CD4-positive, alpha-beta memory T cell (primary cell): ENCODE results near the gene CLEC2B. TPM values are rescaled to one million over a fixed set of nuclear protein-coding genes. Genes with fewer than 3 reads are reported as not detected.
A peak's percentile ranks its signal among the peaks of the same experiment; 100 is the strongest.

Experiments
- CTCF ChIA-PET: fragments of 350-600 bp; sonication (Branson Sonifier 250); formaldehyde crosslinking; loops from one replicate; lab custom pipeline; 2021; ENCODE audit warnings: inconsistent platforms; ENCODE audit not compliant: partially characterized antibody; lab: Charles Lee
- POLR2A ChIA-PET: fragments of 350-600 bp; sonication (Branson Sonifier 250); formaldehyde crosslinking; loops from one replicate; lab custom pipeline; 2021; ENCODE audit not compliant: partially characterized antibody; lab: Charles Lee
- DNase-seq, 5 donors: peaks; one replicate each; pipeline versions ENCODE4 v3.0.0 to v3.0.0-alpha.2; 2020 to 2022; ENCODE audit warnings: mixed read lengths in 1 of 5
- H3K27ac ChIP-seq: one replicate; pipeline ENCODE4 v1.7.0; 2013; ENCODE audit warnings: low read depth, low read length
- H3K27me3 ChIP-seq: 2 replicates; pipeline ENCODE4 v1.7.0; 2013; ENCODE audit warnings: mild to moderate bottlenecking, low read length, moderate library complexity; ENCODE audit not compliant: insufficient read depth
- H3K36me3 ChIP-seq: 2 replicates; pipeline ENCODE4 v1.7.0; 2013; ENCODE audit warnings: mild to moderate bottlenecking, low read length, moderate library complexity; ENCODE audit not compliant: insufficient read depth
- H3K4me1 ChIP-seq: 2 replicates; pipeline ENCODE4 v1.7.0; 2013; ENCODE audit warnings: mild to moderate bottlenecking, low read length, moderate library complexity; ENCODE audit not compliant: insufficient read depth
- H3K4me3 ChIP-seq, 2 donors: one replicate each; pipeline ENCODE4 v1.7.0; 2013; ENCODE audit warnings: low read length in 2 of 2, mild to moderate bottlenecking in 1 of 2
- H3K9me3 ChIP-seq, 2 donors: one replicate each; pipeline ENCODE4 v1.7.0; 2013; ENCODE audit warnings: low read length in 2 of 2, control low read depth in 1 of 2; ENCODE audit not compliant: control insufficient read depth in 1 of 2
- H3K27ac Mint-ChIP-seq, 7 donors: one replicate each; pipeline ENCODE4 v1.8.0; 2020 to 2021; ENCODE audit warnings: mixed read lengths in 7 of 7, mild to moderate bottlenecking in 6 of 7, inconsistent platforms in 3 of 7, moderate library complexity in 3 of 7
- H3K27me3 Mint-ChIP-seq, 2 donors: one replicate each; pipeline ENCODE4 v1.8.0; 2020 to 2021; ENCODE audit warnings: mixed read lengths in 2 of 2
- H3K36me3 Mint-ChIP-seq, 2 donors: one replicate each; pipeline ENCODE4 v1.8.0; 2020 to 2021; ENCODE audit warnings: mixed read lengths in 2 of 2, inconsistent platforms in 1 of 2, mild to moderate bottlenecking in 1 of 2
- H3K4me1 Mint-ChIP-seq, 4 donors: one replicate each; pipeline ENCODE4 v1.8.0; 2020 to 2021; ENCODE audit warnings: mixed read lengths in 4 of 4, mild to moderate bottlenecking in 1 of 4
- H3K4me3 Mint-ChIP-seq, 8 donors: one replicate each; pipeline ENCODE4 v1.8.0; 2020 to 2021; ENCODE audit warnings: mixed read lengths in 8 of 8, mild to moderate bottlenecking in 7 of 8, moderate library complexity in 6 of 8, inconsistent platforms in 3 of 8
- H3K9me3 Mint-ChIP-seq, 8 donors: one replicate each; pipeline ENCODE4 v1.8.0; 2020 to 2021; ENCODE audit warnings: mixed read lengths in 8 of 8, mild to moderate bottlenecking in 5 of 8, inconsistent platforms in 3 of 8, moderate library complexity in 1 of 8
- intact Hi-C: fragments of 100-400 bp; cut with micrococcal nuclease; formaldehyde crosslinking; loops from one replicate; pipeline ENCODE4 v1.15.1; 2023
- polyA plus RNA-seq, 2 donors: library from polyadenylated mRNA; unstranded; fragments of 300-500 nt; fragmentation: Illumina TruSeq; gene quantifications; one replicate each; pipeline ENCODE4 v1.2.3, GENCODE V29; 2021
- total RNA-seq, 2 experiments: library from RNA; stranded (reverse); gene quantifications; one replicate each; pipeline ENCODE4 v1.2.3, GENCODE V29; 2021

The CLEC2B gene
- total and polyA plus RNA-seq, 4 experiments from 2014 or later, result 42.2 to 79.8 (median 73.6) TPM

DNA sequence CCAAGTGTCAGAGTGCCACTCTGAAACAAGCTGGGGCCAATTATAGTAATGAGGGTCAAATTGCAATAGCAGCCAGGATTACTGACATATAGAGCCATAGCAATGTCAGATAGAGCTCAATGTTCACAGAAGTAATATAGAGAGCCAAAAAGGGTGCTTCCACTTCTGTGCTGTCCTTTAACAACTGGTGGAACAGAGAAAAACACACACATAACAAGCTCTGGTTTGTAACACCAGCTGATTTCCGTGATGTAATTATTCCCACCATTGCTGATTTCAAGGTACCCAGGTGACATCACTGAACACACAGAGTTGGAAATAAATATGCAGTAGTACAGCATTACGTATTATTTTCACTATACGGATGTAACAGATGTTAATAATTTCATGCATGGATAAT lies 3.0 kb upstream of the CLEC2B start:
- Histone ChIP-seq H3K4me3 (no peak overlapping the region), H3K4me1 (peaks cover 10% of the 10 kb centered on the region), H3K27me3 (no peaks in the 10 kb centered on the region), H3K9me3 (no peaks in the 10 kb centered on the region), H3K36me3 (no peaks in the 10 kb centered on the region), H3K27ac (no peak overlapping the region)
- H3K4me1 Mint-ChIP-seq, result peaks cover 2 to 21% (median 14%) of the 10 kb centered on the region in 4 donors
- CTCF ChIA-PET, result interaction anchor here (0.7 to 2.7 kb wide), 6 partner anchors 11 to 129 kb away, joined by 3 to 8 read pairs (median 4); no protein-coding TSS in a partner anchor
- intact Hi-C loops, result no loop called here
- DNase-seq, result no peak
- no peaks in the 10 kb centered on the region for H3K27me3 Mint-ChIP-seq
- H3K27ac Mint-ChIP-seq, result peak overlapping the region in 4 of 7 donors; percentile 42 to 94 (median 52)
- no peak overlapping the region for H3K4me3 Mint-ChIP-seq
- H3K9me3 Mint-ChIP-seq, result peaks cover 0 to 3% (median 0%) of the 10 kb centered on the region in 8 donors
- POLR2A ChIA-PET, result interaction anchor here (0.8 to 2.1 kb wide), 7 partner anchors 11 to 224 kb away, joined by 3 to 10 read pairs (median 3); partner anchors contain the start of gene CD69
- peaks cover 0 to 16% of the 10 kb centered on the region in 2 donors for H3K36me3 Mint-ChIP-seq

DNA sequence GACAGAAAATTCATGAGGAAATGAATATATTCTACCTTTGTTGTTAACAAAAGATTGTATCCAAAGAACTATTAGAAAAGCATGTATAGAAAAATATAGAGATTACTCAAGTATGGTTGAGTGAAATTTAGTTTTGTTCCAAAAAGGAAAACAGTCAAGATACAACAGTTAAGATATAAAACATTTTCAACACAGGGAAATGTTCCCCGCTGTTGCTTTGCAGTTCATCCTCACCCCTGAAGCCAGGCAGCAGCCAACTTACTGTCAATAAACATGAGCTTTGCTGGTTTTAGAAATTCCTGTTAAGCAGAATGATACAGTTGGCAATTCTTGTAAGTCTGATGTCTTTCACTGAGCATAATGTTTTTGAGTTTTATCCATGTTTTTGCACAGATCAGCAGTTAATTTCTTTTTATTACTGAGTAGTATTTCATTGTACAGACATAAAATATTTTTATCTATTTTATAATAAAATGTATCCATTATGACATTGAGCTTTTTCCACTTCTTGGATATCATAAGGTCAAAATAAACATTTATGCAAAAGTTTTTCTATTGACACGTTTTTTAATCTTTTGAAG lies 1.2 kb upstream of the CLEC2B start:
- Histone ChIP-seq H3K36me3 (no peaks in the 10 kb centered on the region), H3K4me3 (peak overlapping the region; percentile 55 to 67), H3K4me1 (peaks cover 10% of the 10 kb centered on the region), H3K27me3 (no peaks in the 10 kb centered on the region), H3K27ac (peak overlapping the region; percentile 83), H3K9me3 (no peaks in the 10 kb centered on the region)
- peak overlapping the region; percentile 94 to 100 (median 96) for H3K27ac Mint-ChIP-seq
- peaks cover 0 to 2% (median 0%) of the 10 kb centered on the region in 8 donors for H3K9me3 Mint-ChIP-seq
- POLR2A ChIA-PET, result interaction anchor here (0.7 to 5.0 kb wide), 5 partner anchors 10 to 222 kb away, joined by 3 to 42 read pairs (median 9); partner anchors contain the start of gene CD69
- CTCF ChIA-PET, result interaction anchor here (1.8 kb wide), 1 partner anchor 36 kb away, joined by 4 read pairs; no protein-coding TSS in a partner anchor
- intact Hi-C loops, result no loop called here
- H3K4me3 Mint-ChIP-seq, result peak overlapping the region; percentile 89 to 96 (median 92)
- H3K27me3 Mint-ChIP-seq, result no peaks in the 10 kb centered on the region
- peaks cover 3 to 29% of the 10 kb centered on the region in 2 donors for H3K36me3 Mint-ChIP-seq
- H3K4me1 Mint-ChIP-seq, result peaks cover 4 to 27% (median 15%) of the 10 kb centered on the region in 4 donors
- DNase-seq, result peak in 2 of 5 donors; percentile 7 to 38

DNA sequence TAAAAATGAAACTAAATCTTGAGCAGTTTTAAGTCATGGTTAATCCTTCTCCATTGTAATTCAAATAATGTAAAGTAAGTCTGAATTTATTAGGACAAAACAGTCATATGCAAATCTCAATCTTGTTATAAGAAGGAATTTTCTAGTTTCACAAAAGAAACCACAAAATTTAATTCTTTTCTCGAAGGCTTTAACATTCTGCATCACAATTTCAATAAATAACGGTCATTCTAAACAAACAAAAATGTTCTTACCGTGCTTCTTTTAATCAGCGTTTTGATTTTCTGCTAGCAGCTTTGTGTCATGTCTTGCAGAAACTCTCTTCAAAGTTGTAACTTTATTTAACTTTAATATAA lies 225 bp downstream of the CLEC2B start:
- H3K27me3 ChIP-seq, result no peaks in the 10 kb centered on the region
- ChIA-PET POLR2A (interaction anchor here (0.7 to 5.0 kb wide), 30 partner anchors 8 to 344 kb away, joined by 3 to 63 read pairs (median 6); partner anchors contain the start of genes CD69, CLEC2D and GABARAPL1), CTCF (interaction anchor here (0.9 to 5.4 kb wide), 7 partner anchors 8 to 126 kb away, joined by 3 to 31 read pairs (median 4); partner anchors contain the start of gene CD69)
- peak overlapping the region; percentile 55 to 67 for H3K4me3 ChIP-seq
- H3K4me1 ChIP-seq, result peaks cover 21% of the 10 kb centered on the region
- Mint-ChIP-seq H3K4me1 (peaks cover 13 to 39% (median 24%) of the 10 kb centered on the region in 4 donors), H3K27ac (peak overlapping the region; percentile 94 to 100 (median 96)), H3K4me3 (peak overlapping the region; percentile 89 to 96 (median 92)), H3K36me3 (peaks cover 9 to 39% of the 10 kb centered on the region in 2 donors), H3K27me3 (no peaks in the 10 kb centered on the region), H3K9me3 (peaks cover 1 to 4% (median 3%) of the 10 kb centered on the region in 8 donors)
- no peaks in the 10 kb centered on the region for H3K36me3 ChIP-seq
- DNase-seq, result no peak
- peak overlapping the region; percentile 83 for H3K27ac ChIP-seq
- intact Hi-C loops, result loop anchor here (1.0 to 5.0 kb wide), 7 partner anchors 16 to 743 kb away; partner anchors contain the start of genes GABARAPL1 and MAGOHB
- H3K9me3 ChIP-seq, result no peaks in the 10 kb centered on the region

DNA sequence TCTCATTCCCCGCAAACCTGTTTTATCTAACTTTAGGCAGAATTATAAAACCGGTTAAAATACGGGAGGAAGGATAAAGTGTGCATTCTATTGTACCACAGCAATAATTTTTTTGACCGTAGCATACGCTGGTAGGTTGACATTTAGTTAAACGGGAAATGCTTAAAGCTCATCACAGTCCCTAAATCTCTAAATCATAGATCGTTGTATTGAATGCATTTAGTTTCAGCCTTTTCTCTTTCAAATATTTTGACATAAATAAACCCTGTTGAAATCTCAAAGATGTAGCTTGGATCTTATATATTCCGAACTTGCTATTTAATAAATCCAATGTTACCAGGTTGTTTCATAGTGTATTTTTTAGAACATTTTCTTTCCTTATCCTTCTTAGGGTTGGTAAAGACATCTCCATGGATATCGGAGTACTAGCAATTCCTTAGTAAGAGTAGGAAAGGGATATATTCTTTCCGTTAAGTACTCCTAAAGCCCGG lies 798 bp downstream of the CLEC2B start:
- H3K27ac Mint-ChIP-seq, result peak overlapping the region; percentile 93 to 100 (median 96)
- Histone ChIP-seq H3K4me1 (peaks cover 23% of the 10 kb centered on the region), H3K27me3 (no peaks in the 10 kb centered on the region), H3K4me3 (peak overlapping the region; percentile 55 to 67), H3K36me3 (no peaks in the 10 kb centered on the region), H3K27ac (peak overlapping the region; percentile 83), H3K9me3 (no peaks in the 10 kb centered on the region)
- CTCF ChIA-PET, result interaction anchor here (0.9 to 5.4 kb wide), 6 partner anchors 9 to 118 kb away, joined by 3 to 31 read pairs (median 4); partner anchors contain the start of gene CD69
- intact Hi-C loops, result loop anchor here (2.0 to 5.0 kb wide), 4 partner anchors 16 to 744 kb away; partner anchors contain the start of genes GABARAPL1 and MAGOHB
- peaks cover 15 to 45% of the 10 kb centered on the region in 2 donors for H3K36me3 Mint-ChIP-seq
- DNase-seq, result peak in 1 of 5 donors; percentile 17
- H3K4me3 Mint-ChIP-seq, result peak overlapping the region; percentile 89 to 96 (median 92)
- H3K4me1 Mint-ChIP-seq, result peaks cover 13 to 45% (median 30%) of the 10 kb centered on the region in 4 donors
- POLR2A ChIA-PET, result interaction anchor here (0.8 to 5.0 kb wide), 21 partner anchors 16 to 497 kb away, joined by 3 to 63 read pairs (median 6); partner anchors contain the start of genes CD69, CLEC2D and GABARAPL1
- peaks cover 3 to 10% (median 9%) of the 10 kb centered on the region in 8 donors for H3K9me3 Mint-ChIP-seq
- no peaks in the 10 kb centered on the region for H3K27me3 Mint-ChIP-seq

DNA sequence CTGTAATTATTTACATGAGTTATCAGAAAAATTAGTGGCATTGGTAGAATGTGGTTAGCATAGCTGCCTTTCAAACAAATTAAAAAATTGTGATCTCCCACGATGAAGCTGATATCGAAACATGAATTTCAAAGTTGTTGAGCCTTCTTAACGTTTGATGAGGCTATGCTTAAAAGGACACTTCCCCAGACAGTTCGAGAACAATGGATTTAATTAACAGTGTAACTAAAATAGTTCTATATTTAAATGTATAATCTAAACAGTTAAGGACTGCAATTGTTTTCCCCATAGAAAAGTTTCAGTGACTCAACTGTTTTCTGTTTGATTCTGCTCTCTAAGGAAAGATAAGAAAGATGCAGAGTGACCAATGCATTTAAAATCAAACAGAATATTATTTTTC lies 1.6 kb downstream of the CLEC2B start:
- POLR2A ChIA-PET, result interaction anchor here (1.1 to 5.0 kb wide), 13 partner anchors 12 to 346 kb away, joined by 3 to 63 read pairs (median 6); partner anchors contain the start of genes CD69 and GABARAPL1

DNA sequence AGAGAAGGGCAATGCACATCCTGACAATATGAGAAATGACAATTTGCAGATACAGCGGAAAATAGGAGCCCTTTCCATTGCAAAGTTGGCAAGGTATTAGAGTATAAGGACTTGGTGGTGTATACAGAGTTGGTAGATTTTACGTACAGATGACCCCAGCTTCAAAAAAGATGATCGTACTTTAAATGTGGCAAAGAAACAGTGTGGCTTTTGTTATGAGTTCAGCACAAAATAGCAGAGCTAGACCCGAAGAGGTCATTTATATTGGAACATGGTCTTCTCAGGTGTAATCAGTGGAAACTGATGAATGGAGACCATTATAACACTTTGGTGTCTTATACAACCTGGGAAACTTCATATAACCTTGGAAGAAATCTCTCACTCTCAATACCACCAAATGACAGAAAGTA lies 2.3 kb downstream of the CLEC2B start:
- Histone ChIP-seq H3K27ac (peak overlapping the region; percentile 55), H3K36me3 (no peaks in the 10 kb centered on the region), H3K4me1 (peaks cover 34% of the 10 kb centered on the region), H3K4me3 (peak overlapping the region; percentile 64 to 77), H3K27me3 (no peaks in the 10 kb centered on the region), H3K9me3 (no peaks in the 10 kb centered on the region)
- Mint-ChIP-seq H3K36me3 (peaks cover 25 to 56% of the 10 kb centered on the region in 2 donors), H3K9me3 (peaks cover 3 to 19% (median 14%) of the 10 kb centered on the region in 8 donors), H3K27ac (peak overlapping the region; percentile 86 to 92 (median 88)), H3K27me3 (no peaks in the 10 kb centered on the region), H3K4me1 (peaks cover 18 to 51% (median 38%) of the 10 kb centered on the region in 4 donors), H3K4me3 (peak overlapping the region; percentile 90 to 98 (median 94))
- POLR2A ChIA-PET, result interaction anchor here (0.7 to 5.0 kb wide), 11 partner anchors 9 to 346 kb away, joined by 3 to 63 read pairs (median 6); partner anchors contain the start of genes CD69 and GABARAPL1
- intact Hi-C loops, result loop anchor here (5.0 kb wide), 1 partner anchor 745 kb away; the partner anchor contains the start of gene MAGOHB
- DNase-seq, result no peak
- CTCF ChIA-PET, result interaction anchor here (1.5 to 5.4 kb wide), 5 partner anchors 52 to 125 kb away, joined by 3 to 31 read pairs (median 5); no protein-coding TSS in a partner anchor

More for the DNA sequence above, 1.6 kb downstream of the CLEC2B start:
- Mint-ChIP-seq H3K36me3 (peaks cover 23 to 52% of the 10 kb centered on the region in 2 donors), H3K4me3 (peak overlapping the region; percentile 90 to 98 (median 94)), H3K27me3 (no peaks in the 10 kb centered on the region), H3K9me3 (peaks cover 3 to 17% (median 14%) of the 10 kb centered on the region in 8 donors), H3K4me1 (peaks cover 17 to 49% (median 37%) of the 10 kb centered on the region in 4 donors), H3K27ac (peak overlapping the region; percentile 65 to 93 (median 87))
- no peaks in the 10 kb centered on the region for H3K9me3 ChIP-seq
- H3K4me1 ChIP-seq, result peaks cover 31% of the 10 kb centered on the region
- DNase-seq, result no peak
- intact Hi-C loops, result loop anchor here (5.0 kb wide), 1 partner anchor 745 kb away; the partner anchor contains the start of gene MAGOHB
- H3K4me3 ChIP-seq, result peak overlapping the region; percentile 64 to 77
- CTCF ChIA-PET, result interaction anchor here (1.5 to 5.4 kb wide), 5 partner anchors 53 to 125 kb away, joined by 3 to 31 read pairs (median 5); no protein-coding TSS in a partner anchor
- H3K27me3 ChIP-seq, result no peaks in the 10 kb centered on the region
- peak overlapping the region; percentile 55 for H3K27ac ChIP-seq
- H3K36me3 ChIP-seq, result no peaks in the 10 kb centered on the region
